ENCODE data around the gene DOCK11.
A peak's percentile ranks its signal among the peaks of the same experiment; 100 is the strongest.
"Not testable (repeated sequence)": the region's sequence is repeated elsewhere in the genome, so short reads cannot be mapped to it uniquely, and the experiment has no call there.

DOCK11 gene

GRCh38 chrX:118715917-118716316 is 220.3 kb downstream of the DOCK11 start:
- not testable (repeated sequence) for DNase-seq

GRCh38 chrX:118716833-118717232 is 221.2 kb downstream of the DOCK11 start:
- DNase-seq, result not testable (repeated sequence)

DNA sequence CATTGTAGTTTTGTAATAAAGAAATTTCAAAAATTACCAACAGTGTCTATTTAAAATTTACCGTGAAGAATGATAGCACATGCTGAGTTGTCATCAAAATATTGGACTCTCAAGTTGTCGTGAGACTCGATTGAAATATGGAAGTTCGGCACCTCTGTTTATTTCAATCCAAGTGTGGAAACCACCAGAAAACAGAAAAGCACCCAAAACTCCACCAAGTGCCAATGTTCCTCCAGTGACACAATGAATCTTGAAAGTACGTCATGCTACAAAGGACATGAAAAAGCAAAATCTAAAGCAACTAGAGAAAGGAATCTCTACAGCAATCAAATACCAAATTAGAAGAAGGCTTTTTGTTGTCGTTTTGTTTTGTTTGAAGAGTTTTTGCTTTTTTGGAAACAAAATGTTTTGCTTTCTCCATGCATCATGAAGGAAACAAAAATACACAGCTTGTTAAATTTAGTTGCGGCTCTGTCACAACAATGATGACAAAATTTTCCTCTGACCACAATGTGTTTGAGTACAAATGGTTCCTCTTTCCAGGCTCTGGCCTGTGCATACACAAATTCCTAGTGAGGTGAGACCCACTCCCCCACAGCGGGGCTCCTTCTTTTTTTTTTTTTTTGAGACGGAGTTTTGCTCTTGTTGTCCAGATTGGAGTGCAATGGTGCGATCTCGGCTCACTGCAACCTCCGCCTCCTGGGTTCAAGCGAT is 222.2 kb downstream of the DOCK11 start:
- DNase-seq, result peak; percentile 7 to 32

DNA sequence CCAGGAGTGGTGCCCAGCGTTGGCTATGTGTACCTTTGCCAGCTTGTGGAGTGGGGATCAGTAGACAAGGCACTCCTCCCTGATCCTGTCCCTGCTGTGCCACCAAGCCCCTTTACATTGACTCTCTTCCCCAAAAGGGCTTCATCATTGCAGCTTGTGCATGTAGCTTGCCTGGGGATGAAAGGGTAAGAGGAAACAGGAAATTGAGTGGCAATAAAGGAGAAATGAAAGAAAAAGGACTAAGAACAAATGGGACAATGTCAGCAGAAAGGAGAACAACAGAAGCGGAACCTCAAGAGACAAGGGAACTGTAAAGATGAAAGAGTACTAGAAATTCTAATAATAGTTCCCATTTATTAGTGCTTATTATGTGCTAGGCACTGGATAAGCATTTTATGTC is 223.1 kb downstream of the DOCK11 start:
- peak in 1 of 2 donors; percentile 5 for DNase-seq

- DNase-seq, result no peak
These were observed 224.6 kb downstream of the DOCK11 start for GRCh38 chrX:118720058-118720707.

GRCh38 chrX:118723376-118723775 is 227.8 kb downstream of the DOCK11 start:
- no peak for DNase-seq

GRCh38 chrX:118724365-118724764 is 228.8 kb downstream of the DOCK11 start:
- peak in 1 of 2 donors; percentile 21 for DNase-seq

GRCh38 chrX:118724775-118725174 is 229.2 kb downstream of the DOCK11 start:
- no peak for DNase-seq

DNA sequence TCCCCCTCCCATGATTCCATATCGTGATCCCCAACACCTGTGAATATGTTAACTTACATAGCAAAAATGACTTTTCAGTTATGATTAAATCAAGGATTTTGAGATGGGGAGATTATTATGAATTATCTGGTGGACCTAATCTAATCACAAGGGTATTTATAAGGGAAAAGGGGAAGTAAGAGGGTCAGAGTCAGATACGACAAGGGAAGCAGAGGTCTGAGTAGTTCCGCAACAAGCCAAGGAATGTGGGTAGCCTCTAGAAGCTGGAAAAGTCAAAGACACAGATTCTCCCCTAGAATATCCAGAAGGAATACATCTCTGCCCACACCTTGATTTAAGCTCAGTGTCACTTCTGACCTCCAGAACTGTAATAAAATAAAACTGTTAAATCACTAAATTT is 230.8 kb downstream of the DOCK11 start:
- no peak for DNase-seq

DNA sequence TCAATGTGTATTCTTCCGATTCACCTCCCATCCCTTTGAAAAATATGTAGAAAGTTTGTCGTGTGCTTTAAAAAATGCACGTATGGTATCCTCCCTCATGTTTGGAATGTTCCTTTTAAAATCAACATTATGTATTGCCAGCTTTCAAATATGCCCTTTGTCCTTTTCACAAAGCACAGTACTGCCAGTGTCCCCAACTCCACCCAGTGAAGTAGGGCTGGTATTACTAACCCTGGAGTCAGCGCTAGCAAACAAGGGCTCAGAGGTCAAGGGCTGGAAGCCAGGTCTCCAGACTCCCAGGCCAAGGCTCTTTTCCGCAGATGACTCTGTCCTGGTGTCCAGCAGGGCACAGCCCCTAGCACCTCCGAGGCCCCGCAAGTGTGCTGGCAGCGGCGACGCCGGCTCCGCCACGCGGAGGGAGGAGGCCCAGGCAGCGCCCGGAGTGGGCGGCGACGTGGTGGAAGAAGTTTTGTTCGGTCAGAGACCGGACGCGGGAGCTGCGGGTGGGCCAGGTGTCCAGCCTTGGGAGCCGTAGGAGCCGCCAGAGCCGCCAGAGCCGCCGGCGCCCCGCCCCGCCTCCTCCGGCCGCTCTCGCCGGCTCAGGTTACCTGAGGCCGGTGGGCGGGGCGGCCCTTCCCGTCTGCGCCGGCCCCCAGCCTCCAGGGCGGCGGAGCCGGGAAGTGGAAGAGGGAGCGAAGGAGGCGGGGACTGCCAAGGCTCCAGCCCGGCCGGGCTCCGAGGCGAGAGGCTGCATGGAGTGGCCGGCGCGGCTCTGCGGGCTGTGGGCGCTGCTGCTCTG is 231.5 kb downstream of the DOCK11 start, which contains the start of gene IL13RA1:
Gene IL13RA1 (plus strand): TSS at position 720 of the 799 bp plus-strand sequence. CDS start 33 bp downstream, at position 753.
- DNase-seq, result peak in 1 of 2 donors; percentile 17

DNA sequence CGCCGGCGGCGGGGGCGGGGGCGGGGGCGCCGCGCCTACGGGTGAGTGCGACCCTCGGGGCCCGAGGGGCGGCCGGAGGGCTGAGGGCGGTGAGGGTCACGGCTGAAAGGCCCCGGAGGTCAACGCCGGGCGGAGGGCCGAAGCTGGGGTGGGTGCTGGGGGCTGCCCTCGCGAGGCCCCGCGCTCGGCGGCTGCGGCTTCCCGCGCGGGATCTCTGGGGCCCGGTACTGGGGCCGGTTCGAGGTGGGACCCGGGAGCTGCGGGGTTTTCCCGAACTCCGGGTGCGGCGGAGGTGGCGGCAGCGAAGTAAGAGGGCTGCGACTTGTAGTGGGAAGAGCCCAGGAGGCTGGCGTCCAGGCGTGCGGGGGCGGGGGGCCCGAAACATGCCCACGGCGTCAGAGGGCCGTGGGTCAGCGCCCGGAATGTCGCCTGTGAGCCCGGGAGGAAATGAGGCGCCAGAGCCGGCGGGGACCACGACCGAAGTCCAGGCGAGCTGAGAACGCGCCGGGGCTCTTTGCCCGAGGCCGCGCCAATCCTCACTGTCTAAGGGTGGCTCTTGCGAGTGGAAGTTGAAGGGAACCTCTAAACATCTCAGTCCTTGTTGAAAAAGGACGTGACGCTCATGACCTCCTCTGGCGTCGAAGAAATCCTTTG is 232.2 kb downstream of the DOCK11 start:
- no peak for DNase-seq

DNA sequence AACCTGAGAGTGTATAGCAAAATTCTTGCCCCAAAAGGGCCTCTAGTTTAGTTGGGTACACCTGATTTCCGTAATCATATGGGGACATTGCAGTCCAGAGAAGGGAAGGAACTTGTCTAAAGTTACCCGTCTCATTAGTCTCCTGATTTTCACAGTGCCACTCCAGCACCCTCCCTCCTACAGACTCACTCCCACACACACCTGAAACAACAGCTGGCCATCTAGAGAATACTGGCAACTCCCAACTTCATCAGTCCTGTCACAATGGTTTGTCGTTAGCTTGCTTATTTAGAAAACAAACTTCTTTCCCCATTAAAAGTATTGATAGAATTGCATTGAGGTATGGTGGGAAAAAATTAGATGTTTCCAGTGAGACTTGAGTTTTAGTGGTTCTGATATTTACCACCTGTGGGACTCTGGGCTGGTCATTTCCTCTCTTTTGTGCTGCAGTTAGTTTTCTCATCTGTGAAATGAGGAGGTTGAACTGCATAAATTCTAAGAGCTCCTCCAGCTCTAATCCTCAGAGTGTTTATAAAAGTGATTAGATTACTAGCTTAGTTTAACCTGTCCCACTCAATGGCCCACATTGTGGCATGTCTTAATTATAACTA is 233.5 kb downstream of the DOCK11 start:
- no peak for DNase-seq

- no peak for DNase-seq
These were observed 235.1 kb downstream of the DOCK11 start for GRCh38 chrX:118730500-118731247.

DNA sequence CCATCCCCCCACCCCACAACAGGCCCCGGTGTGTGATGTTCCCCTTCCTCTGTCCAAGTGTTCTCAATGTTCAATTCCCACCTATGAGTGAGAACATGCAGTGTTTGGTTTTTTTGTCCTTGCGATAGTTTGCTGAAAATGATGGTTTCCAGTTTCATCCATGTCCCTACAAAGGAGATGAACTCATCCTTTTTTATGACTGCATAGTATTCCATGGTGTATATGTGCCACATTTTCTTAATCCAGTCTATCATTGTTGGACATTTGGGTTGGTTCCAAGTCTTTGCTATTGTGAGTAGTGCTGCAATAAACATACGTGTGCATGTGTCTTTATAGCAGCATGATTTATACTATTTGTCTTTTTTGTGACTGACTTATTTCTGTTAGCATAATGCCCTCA is 236.9 kb downstream of the DOCK11 start:
- DNase-seq, result not testable (repeated sequence)

GRCh38 chrX:118734909-118735308 is 239.3 kb downstream of the DOCK11 start:
- no peak for DNase-seq
